Peyer's patch (tissue), 4 donors: ENCODE data around the gene RAB25.

ENCODE experiments used
- CTCF ChIP-seq, 6 experiments: fragments of 450-650 bp in 4 of 6; fragments of 200-600 bp in 2 of 6; sonication (generic) in 1 of 6; IDR thresholded peaks; one replicate each; pipeline ENCODE4 v1.5.1; 2017 to 2019; ENCODE audit warnings: antibody characterized with exemption in 6 of 6, mild to moderate bottlenecking in 3 of 6, moderate library complexity in 1 of 6
- POLR2A ChIP-seq, 2 donors: fragments of 450-650 bp; IDR thresholded peaks; one replicate each; pipeline ENCODE4 v1.5.1; 2017; ENCODE audit warnings: antibody characterized with exemption in 2 of 2, mild to moderate bottlenecking in 2 of 2, moderate library complexity in 2 of 2

- TF ChIP-seq CTCF (IDR thresholded peaks at IDR 0.05) = no peak
- peak in 1 of 2 donors; percentile 59 for TF ChIP-seq POLR2A (IDR thresholded peaks at IDR 0.05)
Measured at GRCh38 chr1:156020293-156021092, 40.5 kb upstream of the RAB25 start, which contains the start of gene SSR2.
